NCI-H2171 treated with DMSO at 0.1 percent for 48 hours (cell line): ENCODE measurements around the gene APBA2.

Experiments
- DNase-seq: peaks from one replicate; lab custom pipeline; 2025; lab: John Stamatoyannopoulos, UW

The APBA2 gene

GRCh38 chr15:28896951-28897350, 11.2 kb downstream of the APBA2 start:
- DNase-seq, result no peak

GRCh38 chr15:28897861-28898585, 12.2 kb downstream of the APBA2 start:
- no peak for DNase-seq

- DNase-seq, result no peak
Measured at GRCh38 chr15:28899061-28899738, 13.4 kb downstream of the APBA2 start.

- no peak for DNase-seq
Measured at GRCh38 chr15:28900041-28900891, 14.5 kb downstream of the APBA2 start.

DNA sequence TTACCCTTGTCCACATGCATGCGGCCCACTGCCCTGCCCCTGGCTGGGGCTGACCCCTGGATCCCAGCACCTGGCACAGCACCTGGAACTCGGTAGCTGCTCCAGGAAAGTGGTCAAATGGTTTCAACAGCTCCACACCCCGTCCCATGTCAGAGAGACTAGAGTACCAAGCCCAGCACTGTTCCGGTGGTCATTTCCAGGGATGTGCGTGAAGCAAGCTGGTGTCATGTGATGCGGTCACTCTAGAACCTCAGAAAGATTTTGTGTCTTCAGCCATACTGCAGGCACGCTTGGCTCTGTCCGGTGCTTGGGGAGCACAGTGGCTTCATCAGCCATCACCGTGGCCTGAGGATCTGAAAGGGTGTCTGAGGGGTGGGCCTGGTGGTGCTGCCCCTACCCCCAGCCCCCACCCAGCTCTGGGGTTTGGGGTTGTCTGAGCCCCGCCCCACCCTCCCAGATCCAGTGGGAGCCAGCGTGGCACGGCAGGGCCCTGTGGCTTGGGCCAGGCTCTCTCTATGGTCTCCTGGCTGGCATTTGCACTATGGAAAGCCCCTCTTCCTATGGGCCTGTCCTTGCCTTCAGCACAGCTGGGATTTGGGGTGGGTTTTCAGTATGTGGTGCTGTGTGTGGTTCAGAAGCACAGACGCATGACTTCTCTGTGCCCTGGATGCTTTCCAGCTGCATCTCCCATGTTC, 15.3 kb downstream of the APBA2 start:
- no peak for DNase-seq

DNA sequence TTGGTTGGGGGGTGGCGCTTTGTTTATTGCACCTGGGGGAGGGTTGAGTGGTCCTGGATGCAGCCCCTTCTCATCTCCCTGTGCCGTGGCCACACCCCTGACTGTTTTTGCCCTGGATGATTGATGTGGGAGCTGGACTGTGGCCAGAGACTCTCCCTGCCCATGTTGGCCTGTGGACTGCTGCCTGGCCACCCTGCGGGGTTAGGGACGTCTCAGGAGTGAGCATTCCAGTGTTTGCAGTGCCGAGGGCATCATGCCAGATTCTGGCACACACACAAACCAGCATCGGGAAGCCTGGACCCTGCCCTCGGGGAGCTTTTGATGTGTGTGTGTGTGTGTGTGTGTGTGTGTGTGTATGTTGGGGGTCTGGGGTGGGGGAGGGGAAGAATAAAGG, 15.8 kb downstream of the APBA2 start:
- no peak for DNase-seq

DNA sequence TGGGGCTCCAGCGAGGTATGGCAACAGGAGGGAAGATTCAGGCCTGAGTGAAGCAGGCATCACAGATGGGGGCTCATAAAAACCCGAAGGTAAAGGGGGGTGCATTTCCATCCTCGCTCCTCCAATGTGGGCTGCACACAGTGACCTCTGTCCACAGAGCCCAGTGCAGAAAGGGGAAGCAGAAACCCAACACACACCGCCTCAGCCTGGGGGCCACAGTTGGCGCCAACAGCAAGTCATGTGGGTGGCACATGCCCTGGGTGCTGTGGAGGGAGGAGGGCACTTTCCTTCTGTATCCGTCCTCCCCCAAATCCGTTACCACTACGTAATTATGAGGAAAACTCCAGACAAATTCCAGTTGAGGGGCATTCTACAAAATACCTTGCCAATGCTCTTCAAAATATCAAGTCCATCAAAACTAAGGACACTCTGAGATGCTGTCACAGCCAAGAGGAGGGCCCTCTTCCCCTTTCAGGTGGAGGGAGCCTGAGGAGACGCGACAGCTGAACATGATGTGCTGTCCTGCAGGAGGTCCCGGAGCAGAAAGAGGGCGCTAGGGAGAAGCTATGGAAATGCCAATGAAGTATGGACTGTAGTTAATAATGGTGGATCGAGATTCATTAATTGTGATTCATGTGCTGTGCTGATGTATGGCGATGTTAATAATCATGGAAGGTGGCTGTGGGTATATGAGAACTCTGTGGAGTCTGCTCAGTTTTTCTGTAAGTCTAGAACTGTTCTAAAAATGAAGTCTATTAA, 16.4 kb downstream of the APBA2 start:
- no peak for DNase-seq

- DNase-seq, result no peak
Measured at GRCh38 chr15:28902856-28903255, 17.1 kb downstream of the APBA2 start.

DNA sequence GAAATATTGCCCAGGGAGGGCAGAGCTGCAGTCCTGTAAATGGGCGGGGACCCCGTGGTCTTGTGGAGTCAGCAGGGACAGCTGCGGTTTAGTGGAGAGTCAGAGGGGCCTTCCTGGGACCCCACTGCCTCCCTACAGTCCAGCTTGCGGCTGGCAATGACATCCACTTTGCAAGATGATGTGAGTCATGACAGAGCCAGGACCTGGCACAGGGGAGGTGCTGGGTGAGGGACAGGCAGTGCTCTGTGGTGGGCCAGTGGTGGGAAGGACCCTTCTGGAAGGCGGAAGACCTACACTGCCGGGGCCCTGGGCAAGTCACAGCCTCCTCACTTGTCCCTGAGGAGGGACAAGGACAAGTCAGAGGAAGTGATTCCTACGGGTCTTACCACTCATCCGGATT, 17.8 kb downstream of the APBA2 start:
- no peak for DNase-seq

DNA sequence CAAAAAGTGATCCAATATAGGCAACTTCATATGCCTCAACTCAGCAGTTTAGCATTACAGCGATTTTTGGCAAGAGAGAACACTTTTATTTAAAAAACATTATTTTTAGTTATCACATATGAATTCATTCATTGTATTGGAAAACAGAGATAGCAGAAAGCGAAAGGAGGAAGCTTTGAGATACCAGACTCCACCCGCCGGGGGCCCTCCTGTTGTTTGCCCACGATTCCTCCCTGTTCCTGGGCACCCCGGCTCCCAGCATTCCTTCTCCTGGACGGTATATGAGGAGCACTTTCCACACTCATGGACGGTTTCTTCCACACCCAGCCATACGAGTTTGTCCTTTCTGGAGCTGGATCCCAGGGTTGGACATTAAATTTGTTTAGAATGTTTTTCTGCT, 18.2 kb downstream of the APBA2 start:
- DNase-seq, result no peak

- DNase-seq, result no peak
Measured at GRCh38 chr15:28904541-28905315, 19.0 kb downstream of the APBA2 start.

DNA sequence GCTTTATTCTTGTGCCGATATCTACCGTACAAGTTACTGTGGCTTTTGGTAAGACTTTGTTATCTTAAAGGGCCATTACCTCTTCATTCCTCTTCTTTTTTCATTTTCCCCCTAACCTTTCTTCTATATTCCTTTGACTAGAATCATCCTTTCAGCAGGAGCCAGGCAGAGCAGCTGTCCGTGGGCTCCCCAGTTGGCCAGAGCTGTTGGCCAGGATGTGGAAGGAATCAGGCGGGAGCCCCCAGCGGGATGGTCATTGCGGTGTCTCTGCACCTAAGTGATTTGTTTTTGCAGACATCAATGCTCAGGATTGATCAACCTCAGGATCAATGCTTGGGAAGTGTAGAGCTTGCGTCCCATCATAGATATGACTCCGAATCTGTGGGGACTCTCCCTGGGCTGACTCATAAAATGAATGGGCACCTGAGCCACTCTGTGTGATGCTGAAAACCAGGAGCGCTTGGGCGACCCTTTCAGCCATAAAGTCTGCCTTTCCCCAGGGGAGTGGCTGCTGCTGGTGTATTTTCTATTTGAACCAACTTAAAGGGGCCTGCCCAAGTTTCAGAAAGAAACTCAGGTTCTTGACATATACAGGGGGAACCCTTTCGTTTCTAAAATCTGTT, 21.7 kb downstream of the APBA2 start:
- DNase-seq, result no peak

- DNase-seq, result no peak
Measured at GRCh38 chr15:28909958-28910500, 24.3 kb downstream of the APBA2 start.

DNA sequence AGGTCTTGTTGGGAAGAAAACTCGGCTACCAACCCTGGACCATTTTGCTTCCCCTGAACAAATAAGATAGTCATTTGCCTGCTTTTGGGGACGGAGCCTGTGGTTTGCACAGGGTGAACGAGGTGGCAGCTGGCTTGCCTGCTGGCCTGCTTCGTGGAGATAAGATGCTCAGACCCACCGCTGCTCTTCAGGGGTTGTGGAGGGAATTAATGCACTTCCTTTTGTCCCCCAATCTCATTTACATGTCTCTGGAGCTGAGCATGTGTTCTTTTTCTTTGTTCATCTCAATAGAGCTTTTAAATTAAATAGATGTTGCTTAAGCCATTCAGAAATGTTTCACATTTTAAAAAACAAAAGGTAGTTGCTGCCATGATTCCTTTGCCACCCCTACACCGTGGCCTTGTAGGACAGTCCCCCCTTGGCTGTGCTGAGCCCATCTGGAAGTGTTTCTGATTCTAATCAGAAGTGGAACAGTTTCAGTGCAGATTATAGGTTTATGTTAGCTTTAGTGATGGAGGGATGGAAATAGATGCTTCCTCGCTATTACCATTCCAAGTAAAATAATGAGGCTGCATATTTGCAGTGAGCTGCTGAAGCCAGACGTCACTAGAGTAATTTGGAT, 25.6 kb downstream of the APBA2 start:
- peak; percentile 21 for DNase-seq

- no peak for DNase-seq
Measured at GRCh38 chr15:28912422-28912821, 26.6 kb downstream of the APBA2 start.

DNA sequence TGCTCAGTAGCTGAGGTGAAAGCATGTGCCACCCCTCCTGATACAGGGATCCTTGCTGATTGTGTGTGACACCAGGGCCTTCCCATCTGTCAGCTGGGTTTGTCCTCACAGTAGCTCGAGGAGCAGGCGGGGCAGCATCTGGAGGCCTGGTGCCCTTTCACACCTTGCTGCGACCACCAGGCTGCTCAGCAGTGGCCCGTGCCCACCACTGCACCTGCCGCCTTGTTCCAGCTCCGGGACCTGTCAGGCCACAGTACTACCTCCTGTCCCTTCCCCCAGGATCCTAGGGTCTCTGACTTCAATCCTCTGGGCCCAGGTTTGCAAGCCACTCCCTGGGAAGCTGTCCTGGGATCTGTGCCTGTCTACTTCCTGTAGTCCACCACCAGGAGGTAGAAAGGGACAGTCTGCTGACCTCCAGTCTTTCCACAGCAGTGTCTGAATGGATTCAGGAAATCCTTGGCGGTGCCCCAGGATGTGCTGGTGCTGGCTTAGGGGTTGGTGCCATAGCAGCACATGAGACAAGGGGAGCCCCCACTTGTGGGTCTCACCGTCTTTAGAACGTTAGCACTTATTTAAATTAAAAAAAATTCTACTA, 27.5 kb downstream of the APBA2 start:
- no peak for DNase-seq

GRCh38 chr15:28914046-28914445, 28.3 kb downstream of the APBA2 start:
- DNase-seq, result no peak

- no peak for DNase-seq
Measured at GRCh38 chr15:28914483-28915023, 28.8 kb downstream of the APBA2 start.
